ENCODE data around the gene APBB1IP. TPM values are rescaled to one million over a fixed set of nuclear protein-coding genes. Genes with fewer than 3 reads are reported as not detected.
A peak's percentile ranks its signal among the peaks of the same experiment; 100 is the strongest.

The APBB1IP gene
- total and polyA plus RNA-seq, 2 donors from 2014 or later, result 4.1 to 20.5 TPM

GRCh38 chr10:26528048-26528447 lies 89.9 kb downstream of the APBB1IP start:
- intact Hi-C loops (cut with DNase I), result no loop called here
- no peaks in the 10 kb centered on the region for H3K4me1 ChIP-seq (ENCODE audit: control insufficient read depth in 2 of 3, insufficient read depth in 2 of 3, low read depth in 1 of 3, low read length in 3 of 3)
- FAIRE-seq, result no peak
- DNase-seq, result no peak
- no peak for TF ChIP-seq CTCF (IDR thresholded peaks at IDR 0.05; ENCODE audit: borderline replicate concordance, extremely low read depth, insufficient read depth)
- no peaks in the 10 kb centered on the region for H3K27me3 ChIP-seq (ENCODE audit: control insufficient read depth, insufficient read depth, low read length)
- no peak overlapping the region for H3K27ac ChIP-seq (ENCODE audit: low read depth in 2 of 2, low read length in 2 of 2)
- no peak overlapping the region for H3K9ac ChIP-seq (ENCODE audit: low read length in 3 of 3)
- H3K9me3 ChIP-seq (ENCODE audit: control insufficient read depth in 2 of 3, insufficient read depth in 1 of 3, low read length in 3 of 3), result no peaks in the 10 kb centered on the region
- no peaks in the 10 kb centered on the region for H3K36me3 ChIP-seq (ENCODE audit: control insufficient read depth in 2 of 3, insufficient read depth in 3 of 3, low read length in 3 of 3)
- H3K4me3 ChIP-seq (ENCODE audit: low read length in 3 of 3), result no peak overlapping the region

GRCh38 chr10:26528715-26529393 lies 90.7 kb downstream of the APBB1IP start:
- Histone ChIP-seq H3K9ac (ENCODE audit: low read length in 3 of 3) (no peak overlapping the region), H3K36me3 (ENCODE audit: control insufficient read depth in 2 of 3, insufficient read depth in 3 of 3, low read length in 3 of 3) (no peaks in the 10 kb centered on the region), H3K27ac (ENCODE audit: low read depth in 2 of 2, low read length in 2 of 2) (no peak overlapping the region), H3K9me3 (ENCODE audit: control insufficient read depth in 2 of 3, insufficient read depth in 1 of 3, low read length in 3 of 3) (no peaks in the 10 kb centered on the region), H3K4me3 (ENCODE audit: low read length in 3 of 3) (no peak overlapping the region), H3K27me3 (ENCODE audit: control insufficient read depth, insufficient read depth, low read length) (no peaks in the 10 kb centered on the region), H3K4me1 (ENCODE audit: control insufficient read depth in 2 of 3, insufficient read depth in 2 of 3, low read depth in 1 of 3, low read length in 3 of 3) (no peaks in the 10 kb centered on the region)
- TF ChIP-seq CTCF (IDR thresholded peaks at IDR 0.05; ENCODE audit: borderline replicate concordance, extremely low read depth, insufficient read depth), result no peak
- intact Hi-C loops (cut with DNase I), result no loop called here
- no peak for FAIRE-seq
- no peak for DNase-seq

GRCh38 chr10:26534384-26534783 lies 96.2 kb downstream of the APBB1IP start:
- no peak overlapping the region for H3K27ac ChIP-seq (ENCODE audit: low read depth in 2 of 2, low read length in 2 of 2)
- no peaks in the 10 kb centered on the region for H3K36me3 ChIP-seq (ENCODE audit: control insufficient read depth in 2 of 3, insufficient read depth in 3 of 3, low read length in 3 of 3)
- no peaks in the 10 kb centered on the region for H3K27me3 ChIP-seq (ENCODE audit: control insufficient read depth, insufficient read depth, low read length)
- DNase-seq (no peak), FAIRE-seq (no peak)
- no peaks in the 10 kb centered on the region for H3K9me3 ChIP-seq (ENCODE audit: control insufficient read depth in 2 of 3, insufficient read depth in 1 of 3, low read length in 3 of 3)
- TF ChIP-seq CTCF (IDR thresholded peaks at IDR 0.05; ENCODE audit: borderline replicate concordance, extremely low read depth, insufficient read depth), result no peak
- H3K4me3 ChIP-seq (ENCODE audit: low read length in 3 of 3), result no peak overlapping the region
- H3K4me1 ChIP-seq (ENCODE audit: control insufficient read depth in 2 of 3, insufficient read depth in 2 of 3, low read depth in 1 of 3, low read length in 3 of 3), result no peaks in the 10 kb centered on the region
- intact Hi-C loops (cut with DNase I), result no loop called here
- no peak overlapping the region for H3K9ac ChIP-seq (ENCODE audit: low read length in 3 of 3)

GRCh38 chr10:26540601-26541000 lies 102.5 kb downstream of the APBB1IP start:
- Histone ChIP-seq H3K27me3 (ENCODE audit: control insufficient read depth, insufficient read depth, low read length) (no peaks in the 10 kb centered on the region), H3K9me3 (ENCODE audit: control insufficient read depth in 2 of 3, insufficient read depth in 1 of 3, low read length in 3 of 3) (no peaks in the 10 kb centered on the region), H3K9ac (ENCODE audit: low read length in 3 of 3) (no peak overlapping the region), H3K36me3 (ENCODE audit: control insufficient read depth in 2 of 3, insufficient read depth in 3 of 3, low read length in 3 of 3) (no peaks in the 10 kb centered on the region), H3K4me1 (ENCODE audit: control insufficient read depth in 2 of 3, insufficient read depth in 2 of 3, low read depth in 1 of 3, low read length in 3 of 3) (no peaks in the 10 kb centered on the region), H3K27ac (ENCODE audit: low read depth in 2 of 2, low read length in 2 of 2) (no peak overlapping the region), H3K4me3 (ENCODE audit: low read length in 3 of 3) (no peak overlapping the region)
- DNase-seq, result peak in 2 of 5 donors; percentile 26 to 55
- TF ChIP-seq CTCF (IDR thresholded peaks at IDR 0.05; ENCODE audit: borderline replicate concordance, extremely low read depth, insufficient read depth), result no peak
- intact Hi-C loops (cut with DNase I), result no loop called here
- FAIRE-seq, result no peak
